ENCODE data around the gene TMPRSS15.

TMPRSS15 gene

GRCh38 chr21:18382141-18382540, 21.4 kb downstream of the TMPRSS15 start:
- no peak overlapping the region for H3K4me3 ChIP-seq (ENCODE audit: low read length)
- DNase-seq (ENCODE audit: low read depth): no peak
- TF ChIP-seq CTCF (conservative IDR thresholded peaks at IDR 0.05; ENCODE audit: low read depth, low read length): no peak

- TF ChIP-seq CTCF (conservative IDR thresholded peaks at IDR 0.05; ENCODE audit: low read depth, low read length): no peak
- no peak for DNase-seq (ENCODE audit: low read depth)
- H3K4me3 ChIP-seq (ENCODE audit: low read length): no peak overlapping the region
Measured at GRCh38 chr21:18373606-18374005, 30.0 kb downstream of the TMPRSS15 start.

- DNase-seq (ENCODE audit: low read depth): no peak
- no peak for TF ChIP-seq CTCF (conservative IDR thresholded peaks at IDR 0.05; ENCODE audit: low read depth, low read length)
- no peak overlapping the region for H3K4me3 ChIP-seq (ENCODE audit: low read length)
Measured at GRCh38 chr21:18370301-18370700, 33.3 kb downstream of the TMPRSS15 start.

- peak; percentile 78 for DNase-seq (ENCODE audit: low read depth)
- H3K4me3 ChIP-seq (ENCODE audit: low read length): no peak overlapping the region
- peak; percentile 66 for TF ChIP-seq CTCF (conservative IDR thresholded peaks at IDR 0.05; ENCODE audit: low read depth, low read length)
Measured at GRCh38 chr21:18369115-18369514, 34.5 kb downstream of the TMPRSS15 start.

GRCh38 chr21:18368205-18368604, 35.4 kb downstream of the TMPRSS15 start:
- no peak for DNase-seq (ENCODE audit: low read depth)
- H3K4me3 ChIP-seq (ENCODE audit: low read length): no peak overlapping the region
- TF ChIP-seq CTCF (conservative IDR thresholded peaks at IDR 0.05; ENCODE audit: low read depth, low read length): no peak

- no peak overlapping the region for H3K4me3 ChIP-seq (ENCODE audit: low read length)
- TF ChIP-seq CTCF (conservative IDR thresholded peaks at IDR 0.05; ENCODE audit: low read depth, low read length): no peak
- no peak for DNase-seq (ENCODE audit: low read depth)
Measured at GRCh38 chr21:18356801-18357200, 46.8 kb downstream of the TMPRSS15 start.

- H3K4me3 ChIP-seq (ENCODE audit: low read length): no peak overlapping the region
- no peak for TF ChIP-seq CTCF (conservative IDR thresholded peaks at IDR 0.05; ENCODE audit: low read depth, low read length)
- no peak for DNase-seq (ENCODE audit: low read depth)
Measured at GRCh38 chr21:18354947-18355346, 48.6 kb downstream of the TMPRSS15 start.

All from retinal pigment epithelial cell (primary cell).